ENCODE data around the gene FOXL3.

Gene FOXL3

DNA sequence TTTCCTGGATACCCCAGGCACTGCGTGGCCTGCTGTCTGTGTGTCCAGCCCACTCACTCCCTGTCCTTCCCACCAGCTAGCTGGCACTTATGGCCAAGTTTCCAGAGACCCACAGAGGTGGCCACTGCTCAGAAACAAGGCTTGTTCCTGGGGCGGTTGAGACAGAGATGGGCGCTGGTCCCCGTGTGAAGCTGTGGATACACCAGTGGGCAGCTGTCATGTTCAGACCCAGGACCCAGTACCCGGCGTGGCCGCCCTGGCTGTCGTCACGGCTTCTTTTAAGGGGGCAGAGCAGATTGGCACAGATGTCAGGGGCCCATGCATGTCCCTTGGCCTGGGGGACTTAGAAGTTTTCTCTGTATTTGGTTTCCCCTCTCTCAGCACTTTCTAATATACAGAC lies 36.3 kb downstream of the FOXL3 start:
- TF ChIP-seq, protein P1, sequence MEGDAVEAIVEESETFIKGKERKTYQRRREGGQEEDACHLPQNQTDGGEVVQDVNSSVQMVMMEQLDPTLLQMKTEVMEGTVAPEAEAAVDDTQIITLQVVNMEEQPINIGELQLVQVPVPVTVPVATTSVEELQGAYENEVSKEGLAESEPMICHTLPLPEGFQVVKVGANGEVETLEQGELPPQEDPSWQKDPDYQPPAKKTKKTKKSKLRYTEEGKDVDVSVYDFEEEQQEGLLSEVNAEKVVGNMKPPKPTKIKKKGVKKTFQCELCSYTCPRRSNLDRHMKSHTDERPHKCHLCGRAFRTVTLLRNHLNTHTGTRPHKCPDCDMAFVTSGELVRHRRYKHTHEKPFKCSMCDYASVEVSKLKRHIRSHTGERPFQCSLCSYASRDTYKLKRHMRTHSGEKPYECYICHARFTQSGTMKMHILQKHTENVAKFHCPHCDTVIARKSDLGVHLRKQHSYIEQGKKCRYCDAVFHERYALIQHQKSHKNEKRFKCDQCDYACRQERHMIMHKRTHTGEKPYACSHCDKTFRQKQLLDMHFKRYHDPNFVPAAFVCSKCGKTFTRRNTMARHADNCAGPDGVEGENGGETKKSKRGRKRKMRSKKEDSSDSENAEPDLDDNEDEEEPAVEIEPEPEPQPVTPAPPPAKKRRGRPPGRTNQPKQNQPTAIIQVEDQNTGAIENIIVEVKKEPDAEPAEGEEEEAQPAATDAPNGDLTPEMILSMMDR (conservative IDR thresholded peaks at IDR 0.05; ENCODE audit: low read length), result no peak
- DNase-seq (ENCODE audit: low read depth), result no peak
- H3K4me3 ChIP-seq (ENCODE audit: low read length), result no peak overlapping the region

DNA sequence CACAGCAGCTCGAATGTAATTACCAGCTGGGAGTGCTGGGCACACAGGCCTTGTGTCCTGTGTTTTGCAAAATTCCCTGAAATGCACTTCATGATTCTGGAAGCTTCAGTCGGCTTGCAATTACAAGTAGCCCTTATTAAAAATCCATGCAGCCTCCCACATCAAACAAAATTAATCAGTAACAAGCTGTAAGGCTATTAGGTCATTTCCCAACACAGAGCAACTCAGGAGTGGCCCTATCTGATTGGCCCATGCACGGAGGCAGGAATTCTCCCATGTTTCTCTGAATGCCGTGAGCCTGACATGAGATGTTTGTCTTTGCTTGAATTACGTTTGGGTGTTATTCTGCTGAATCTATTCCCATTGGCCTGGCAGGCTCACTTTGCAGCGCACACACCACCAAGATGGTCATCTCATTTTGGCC lies 36.9 kb downstream of the FOXL3 start:
- TF ChIP-seq, protein P1 (conservative IDR thresholded peaks at IDR 0.05; ENCODE audit: low read length), result no peak
- no peak overlapping the region for H3K4me3 ChIP-seq (ENCODE audit: low read length)
- DNase-seq (ENCODE audit: low read depth), result no peak

DNA sequence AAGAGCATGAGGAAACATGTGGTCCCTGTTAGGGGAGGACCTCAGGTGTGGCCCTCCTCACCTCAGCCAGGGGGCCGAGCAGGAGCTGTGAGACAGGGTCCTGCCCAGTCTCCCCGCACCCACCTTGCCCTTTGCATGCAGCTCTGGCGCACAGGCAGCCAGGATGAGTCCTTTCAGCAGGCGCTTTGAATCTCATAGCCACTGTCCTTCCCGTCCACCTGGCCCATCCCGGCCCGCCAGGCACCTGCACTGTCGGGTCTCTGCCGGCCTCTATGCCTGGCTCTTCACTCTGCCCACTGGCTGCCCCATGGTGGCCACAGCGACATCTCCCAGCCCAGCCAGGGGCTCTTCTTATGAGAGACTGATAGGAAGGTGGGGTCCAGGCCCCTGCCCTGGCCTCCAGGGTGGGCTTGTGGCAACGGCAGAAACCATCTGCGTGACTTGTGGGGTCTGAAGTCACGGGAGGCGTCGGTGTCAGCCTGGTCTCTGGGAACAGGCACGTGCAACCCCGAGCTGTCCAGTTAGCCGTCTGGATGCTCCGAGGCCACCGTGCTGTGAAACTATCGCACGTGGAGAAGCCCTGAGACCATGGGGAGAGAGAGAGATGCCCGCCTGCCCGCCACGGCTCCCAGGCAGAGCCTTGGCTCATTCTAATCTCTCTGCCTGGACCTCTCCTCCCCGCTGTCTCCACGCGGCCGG lies 37.4 kb downstream of the FOXL3 start:
- H3K4me3 ChIP-seq (ENCODE audit: low read length), result no peak overlapping the region
- no peak for DNase-seq (ENCODE audit: low read depth)
- TF ChIP-seq, protein P1 (conservative IDR thresholded peaks at IDR 0.05; ENCODE audit: low read length), result no peak

DNA sequence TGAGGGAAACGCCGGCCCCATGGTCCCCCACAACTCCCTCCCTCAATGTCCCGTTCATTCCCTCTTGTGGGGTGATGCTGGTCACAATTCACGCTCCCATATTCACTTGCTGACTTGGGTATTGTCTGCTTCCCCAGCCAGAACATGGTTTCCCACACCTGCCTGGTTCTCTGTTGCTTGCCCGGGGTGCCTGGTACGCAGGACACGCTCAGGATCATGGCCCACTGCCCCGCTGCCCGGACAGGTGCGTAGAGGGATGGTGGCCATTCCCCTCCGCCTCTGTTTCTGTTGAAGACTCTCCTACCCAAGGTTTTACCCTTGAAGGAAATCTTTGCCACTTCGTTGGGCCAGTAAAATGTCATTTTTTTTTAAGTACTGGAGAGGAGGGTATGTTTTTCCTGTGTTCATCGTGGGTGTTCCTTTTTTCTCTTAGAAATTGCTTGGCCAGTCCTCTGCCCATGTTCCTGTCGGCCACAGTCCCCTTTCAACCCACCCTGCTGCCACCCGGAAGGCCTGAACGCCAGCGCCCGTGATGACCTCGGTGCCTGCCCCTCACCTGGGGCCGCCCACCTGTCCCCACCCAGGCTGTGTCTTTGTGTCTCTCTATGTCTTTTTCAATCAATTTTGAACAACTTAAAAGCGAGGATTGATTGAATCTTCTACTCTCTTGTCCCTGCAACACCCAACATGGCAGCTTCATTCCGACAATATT lies 38.2 kb downstream of the FOXL3 start:
- TF ChIP-seq, protein P1 (conservative IDR thresholded peaks at IDR 0.05; ENCODE audit: low read length), result no peak
- no peak overlapping the region for H3K4me3 ChIP-seq (ENCODE audit: low read length)
- no peak for DNase-seq (ENCODE audit: low read depth)

DNA sequence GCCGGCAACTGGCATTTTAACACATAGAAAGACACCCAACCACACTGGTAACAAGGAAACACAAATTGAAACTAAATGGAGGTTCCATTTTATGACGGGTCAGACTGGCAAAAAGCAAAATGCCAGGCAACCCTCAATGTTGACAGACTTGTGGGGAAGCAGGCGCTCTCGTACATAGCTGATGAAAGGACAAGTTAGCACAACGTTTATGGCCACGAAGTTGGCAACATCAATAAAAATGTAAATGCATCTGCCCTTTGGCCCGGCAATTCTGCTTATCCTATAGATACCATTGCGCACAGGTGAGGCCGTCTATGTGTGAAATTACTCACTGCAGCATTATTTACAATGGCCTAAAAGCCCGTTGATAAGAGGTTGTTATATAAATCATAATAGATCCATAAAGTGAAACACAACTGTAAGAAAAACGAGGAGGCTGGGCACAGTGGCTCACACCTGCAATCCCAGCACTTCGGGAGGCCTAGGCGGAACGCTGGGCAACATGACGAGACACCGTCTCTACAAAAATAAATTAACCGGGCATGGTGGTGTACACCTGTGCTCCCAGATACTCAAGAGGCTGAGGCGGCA lies 39.8 kb downstream of the FOXL3 start:
- no peak overlapping the region for H3K4me3 ChIP-seq (ENCODE audit: low read length)
- no peak for DNase-seq (ENCODE audit: low read depth)
- TF ChIP-seq, protein P1 (conservative IDR thresholded peaks at IDR 0.05; ENCODE audit: low read length), result no peak

DNA sequence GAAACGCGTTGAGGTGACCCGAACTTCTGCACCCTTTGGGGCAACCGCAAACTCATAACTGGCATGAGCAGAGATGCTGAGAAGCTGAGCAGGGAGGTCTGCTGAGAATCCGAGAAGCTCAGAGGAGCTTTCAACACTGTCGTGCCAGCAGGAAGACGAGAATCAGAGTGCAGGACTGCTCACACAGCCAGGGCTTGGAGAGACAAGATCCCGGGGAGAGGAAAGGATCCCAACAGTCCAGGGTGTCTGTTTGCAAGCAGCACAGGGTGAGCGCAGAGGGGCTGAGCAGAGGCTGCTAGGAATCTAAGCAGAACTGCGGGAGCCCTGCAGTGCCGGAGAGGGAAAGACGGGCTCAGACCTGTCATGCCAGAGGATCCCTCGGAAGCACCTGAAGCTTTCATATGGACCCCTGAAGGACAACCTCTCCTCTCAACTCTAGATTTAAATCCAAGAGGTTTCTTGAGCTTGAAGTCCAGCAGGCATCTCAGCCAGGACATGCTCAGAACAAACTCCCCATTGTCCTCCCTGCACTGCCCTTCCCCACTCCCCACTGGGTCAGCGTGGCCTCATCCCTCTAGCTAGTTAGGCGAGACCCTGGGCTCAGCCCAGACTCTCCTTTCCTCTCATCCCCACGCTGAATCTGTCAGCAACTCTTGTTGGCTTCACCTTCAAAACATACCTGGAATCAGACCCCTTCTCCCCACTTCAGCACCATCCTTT lies 40.7 kb downstream of the FOXL3 start:
- TF ChIP-seq, protein P1 (conservative IDR thresholded peaks at IDR 0.05; ENCODE audit: low read length), result no peak
- DNase-seq (ENCODE audit: low read depth), result no peak
- H3K4me3 ChIP-seq (ENCODE audit: low read length), result no peak overlapping the region
